ENCODE results near the gene PLXNC1. TPM values are rescaled to one million over a fixed set of nuclear protein-coding genes. Genes with fewer than 3 reads are reported as not detected.
A peak's percentile ranks its signal among the peaks of the same experiment; 100 is the strongest.

PLXNC1 gene
- total RNA-seq, 1 donor from 2014 or later = 15.7 TPM

DNA sequence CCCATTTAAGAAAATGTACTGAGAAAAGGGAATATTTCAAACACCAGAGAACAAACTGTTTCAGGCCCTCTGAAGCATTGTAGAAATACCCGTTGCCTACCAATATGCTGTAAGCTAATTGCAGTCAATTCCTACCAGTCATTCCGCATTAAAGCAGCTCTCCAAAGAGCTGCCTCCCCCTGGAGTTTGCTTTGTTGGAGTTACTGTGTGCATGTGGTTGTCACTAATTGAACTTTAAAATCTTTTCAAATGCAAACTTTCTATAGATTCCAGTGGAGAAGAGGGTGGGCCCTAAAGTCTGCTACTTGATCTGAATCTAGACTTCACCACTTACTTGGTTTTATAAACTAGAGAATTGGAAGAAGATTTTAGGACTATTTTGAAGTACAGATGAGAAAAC lies 112.7 kb downstream of the PLXNC1 start:
- TF ChIP-seq, protein P1, sequence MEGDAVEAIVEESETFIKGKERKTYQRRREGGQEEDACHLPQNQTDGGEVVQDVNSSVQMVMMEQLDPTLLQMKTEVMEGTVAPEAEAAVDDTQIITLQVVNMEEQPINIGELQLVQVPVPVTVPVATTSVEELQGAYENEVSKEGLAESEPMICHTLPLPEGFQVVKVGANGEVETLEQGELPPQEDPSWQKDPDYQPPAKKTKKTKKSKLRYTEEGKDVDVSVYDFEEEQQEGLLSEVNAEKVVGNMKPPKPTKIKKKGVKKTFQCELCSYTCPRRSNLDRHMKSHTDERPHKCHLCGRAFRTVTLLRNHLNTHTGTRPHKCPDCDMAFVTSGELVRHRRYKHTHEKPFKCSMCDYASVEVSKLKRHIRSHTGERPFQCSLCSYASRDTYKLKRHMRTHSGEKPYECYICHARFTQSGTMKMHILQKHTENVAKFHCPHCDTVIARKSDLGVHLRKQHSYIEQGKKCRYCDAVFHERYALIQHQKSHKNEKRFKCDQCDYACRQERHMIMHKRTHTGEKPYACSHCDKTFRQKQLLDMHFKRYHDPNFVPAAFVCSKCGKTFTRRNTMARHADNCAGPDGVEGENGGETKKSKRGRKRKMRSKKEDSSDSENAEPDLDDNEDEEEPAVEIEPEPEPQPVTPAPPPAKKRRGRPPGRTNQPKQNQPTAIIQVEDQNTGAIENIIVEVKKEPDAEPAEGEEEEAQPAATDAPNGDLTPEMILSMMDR (IDR thresholded peaks at IDR 0.05) = no peak
- intact Hi-C loops (cut with DNase I) = no loop called here
- peaks cover 39% of the 10 kb centered on the region for H3K4me1 ChIP-seq

DNA sequence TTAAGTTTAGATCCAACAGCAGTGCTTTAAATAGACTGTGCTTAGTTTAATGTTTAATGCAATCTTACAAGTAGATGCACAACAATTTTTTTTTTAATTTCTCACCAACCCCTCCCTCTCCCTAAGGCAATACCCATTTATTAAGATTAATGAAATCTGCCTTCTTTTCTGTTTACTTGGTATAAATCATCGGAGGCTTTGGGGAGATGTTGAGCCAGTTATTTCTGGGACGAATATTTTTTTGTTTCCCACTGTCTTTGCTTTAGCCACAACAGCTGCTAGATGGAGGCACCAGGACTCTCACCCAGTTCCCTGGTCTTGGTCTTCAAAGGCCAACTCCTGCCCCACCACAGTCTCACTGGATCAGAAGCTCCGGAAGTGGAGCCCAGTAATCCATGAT lies 113.4 kb downstream of the PLXNC1 start:
- Histone ChIP-seq H3K4me3 (peak overlapping the region; percentile 67), H3K9me3 (no peaks in the 10 kb centered on the region), H3K27me3 (no peaks in the 10 kb centered on the region), H3K27ac (peak overlapping the region; percentile 92), H3K4me1 (peaks cover 42% of the 10 kb centered on the region), H3K36me3 (no peaks in the 10 kb centered on the region)
- DNase-seq = no peak
- TF ChIP-seq, protein P1 (IDR thresholded peaks at IDR 0.05) = no peak
- intact Hi-C loops (cut with DNase I) = no loop called here
- ATAC-seq = no peak

More for the DNA sequence above, 112.7 kb downstream of the PLXNC1 start:
- Histone ChIP-seq H3K9me3 (no peaks in the 10 kb centered on the region), H3K36me3 (no peaks in the 10 kb centered on the region), H3K4me3 (no peak overlapping the region), H3K27me3 (no peaks in the 10 kb centered on the region), H3K27ac (no peak overlapping the region)
- DNase-seq (no peak), ATAC-seq (no peak)

DNA sequence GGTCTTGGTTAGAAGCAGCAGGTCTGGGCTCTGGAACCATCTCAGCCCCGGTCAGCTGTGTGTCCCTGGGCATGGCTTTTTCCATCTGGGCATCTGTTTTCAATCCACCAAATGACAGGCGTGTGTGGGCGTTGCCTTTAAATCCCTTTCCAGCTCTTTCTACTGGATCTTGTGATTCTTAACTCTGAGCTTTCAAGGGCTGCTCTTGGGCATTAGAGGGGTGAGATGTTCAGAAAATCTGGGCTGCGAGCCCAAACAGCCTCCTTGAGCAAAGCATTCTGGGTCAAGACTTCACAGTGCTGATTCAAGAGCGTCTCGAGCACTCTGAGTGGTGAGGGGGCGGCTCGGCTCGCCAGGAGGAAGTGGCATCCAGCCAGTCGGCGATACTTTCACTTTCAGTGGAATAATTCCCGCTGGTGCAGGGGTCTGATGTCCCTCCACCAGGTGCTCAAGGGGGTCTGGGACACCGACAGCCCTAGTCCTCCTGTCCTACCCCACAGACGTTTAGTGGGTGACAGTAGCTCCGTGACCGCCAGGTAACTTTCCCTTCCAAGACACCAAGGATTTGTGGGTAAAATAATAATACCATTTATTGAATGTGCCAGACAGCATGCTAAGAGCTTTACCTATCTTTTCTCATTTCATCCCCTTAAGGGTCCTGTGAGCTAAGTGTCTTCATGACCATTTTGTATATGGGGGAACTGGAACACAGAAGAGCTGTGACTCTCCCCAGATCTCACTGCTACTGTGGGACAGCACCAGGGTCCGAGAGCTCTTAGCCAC lies 114.0 kb downstream of the PLXNC1 start:
- H3K27me3 ChIP-seq = no peaks in the 10 kb centered on the region
- DNase-seq (peak; percentile 94), ATAC-seq (peak; percentile 89)
- no peaks in the 10 kb centered on the region for H3K36me3 ChIP-seq
- peak overlapping the region; percentile 92 for H3K27ac ChIP-seq
- no peaks in the 10 kb centered on the region for H3K9me3 ChIP-seq
- TF ChIP-seq, protein P1 (IDR thresholded peaks at IDR 0.05) = no peak
- peaks cover 46% of the 10 kb centered on the region for H3K4me1 ChIP-seq
- peak overlapping the region; percentile 67 for H3K4me3 ChIP-seq
- intact Hi-C loops (cut with DNase I) = no loop called here

DNA sequence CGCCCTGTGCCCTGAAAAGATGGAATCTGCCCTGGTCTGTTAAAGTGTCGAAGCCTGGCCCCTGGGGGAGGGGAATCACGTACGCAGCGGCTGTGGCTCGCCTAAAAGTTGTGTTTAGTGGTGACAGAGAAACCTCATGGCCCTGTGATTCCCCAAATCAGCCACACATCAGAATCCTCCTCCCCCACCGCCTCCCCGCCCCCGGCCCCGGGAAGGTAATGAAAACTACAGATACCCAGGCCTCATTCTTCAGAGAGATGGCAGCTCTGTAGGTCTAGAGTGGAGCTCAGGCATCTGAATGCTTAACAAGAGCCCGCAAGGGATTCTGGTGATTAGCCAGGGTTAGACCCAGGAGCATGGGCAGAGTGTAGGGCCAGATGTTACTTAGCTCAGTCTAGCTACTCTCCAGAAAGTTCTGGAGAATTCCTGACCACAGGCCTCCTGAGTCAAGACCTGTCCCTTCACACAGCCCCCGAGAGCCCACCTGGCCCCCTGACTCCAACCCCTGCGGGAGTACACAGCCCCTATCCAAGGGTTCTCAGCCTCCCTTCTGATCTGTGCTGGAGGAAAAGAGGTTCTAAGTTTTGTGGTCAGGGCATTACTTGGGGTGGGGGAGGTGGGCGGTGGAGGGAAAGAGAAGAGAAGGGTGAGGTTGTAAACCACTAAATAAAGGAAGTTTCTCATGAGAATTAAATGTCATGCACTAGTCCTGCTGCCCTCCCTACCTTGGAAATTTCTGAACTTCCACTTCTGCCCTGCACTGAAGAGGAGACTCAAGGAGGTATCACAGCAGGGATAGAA lies 114.8 kb downstream of the PLXNC1 start:
- TF ChIP-seq, protein P1 (IDR thresholded peaks at IDR 0.05) = no peak
- H3K4me3 ChIP-seq = peak overlapping the region; percentile 67
- no peaks in the 10 kb centered on the region for H3K27me3 ChIP-seq
- intact Hi-C loops (cut with DNase I) = no loop called here
- peaks cover 54% of the 10 kb centered on the region for H3K4me1 ChIP-seq
- H3K27ac ChIP-seq = peak overlapping the region; percentile 92
- peak; percentile 20 for ATAC-seq
- no peaks in the 10 kb centered on the region for H3K36me3 ChIP-seq
- no peaks in the 10 kb centered on the region for H3K9me3 ChIP-seq
- peak; percentile 67 for DNase-seq

DNA sequence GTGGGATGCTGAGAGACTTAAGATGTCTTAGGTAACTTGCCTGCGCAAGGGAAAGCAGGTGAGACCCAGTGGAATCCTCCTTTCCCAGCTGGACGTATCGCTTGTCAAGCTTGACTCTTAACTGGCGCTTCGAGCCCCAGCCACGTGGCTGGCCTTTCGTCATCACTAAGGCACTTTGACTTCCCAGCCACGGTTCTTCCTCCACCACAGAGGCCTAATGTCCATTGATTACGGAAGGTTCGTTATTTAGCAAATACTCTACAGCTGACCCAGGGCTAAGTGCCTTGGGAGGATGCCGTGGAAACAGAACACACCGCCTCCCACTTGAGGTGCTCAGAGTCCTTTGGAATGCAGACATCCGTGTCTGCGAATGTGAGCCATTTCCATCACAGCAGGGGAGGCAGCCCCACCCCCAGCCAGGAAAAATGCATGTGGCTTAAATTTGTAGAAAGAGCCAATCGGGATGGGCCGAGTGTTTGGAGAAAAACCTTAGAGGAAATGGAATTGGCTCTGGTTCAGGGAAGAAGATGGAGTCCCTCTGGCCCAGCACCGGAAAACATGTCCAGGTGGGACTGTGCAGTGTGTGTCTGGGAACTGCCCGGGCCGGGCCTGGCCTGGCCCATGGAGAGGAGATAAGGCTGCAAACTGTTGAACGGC lies 115.7 kb downstream of the PLXNC1 start:
- H3K9me3 ChIP-seq = no peaks in the 10 kb centered on the region
- TF ChIP-seq, protein P1 (IDR thresholded peaks at IDR 0.05) = no peak
- H3K27me3 ChIP-seq = no peaks in the 10 kb centered on the region
- H3K36me3 ChIP-seq = no peaks in the 10 kb centered on the region
- intact Hi-C loops (cut with DNase I) = no loop called here
- H3K27ac ChIP-seq = peak overlapping the region; percentile 92
- peak; percentile 82 for DNase-seq
- ATAC-seq = peak; percentile 75
- peaks cover 54% of the 10 kb centered on the region for H3K4me1 ChIP-seq
- H3K4me3 ChIP-seq = no peak overlapping the region

Data from upper lobe of right lung (tissue), 1 donor.